GM12878 (cell line): ENCODE results near the gene RFX1. TPM values are rescaled to one million over a fixed set of nuclear protein-coding genes. Genes with fewer than 3 reads are reported as not detected.

Experiments used
- ATAC-seq: fragments of 200-7000 bp; cut with Tn5 transposase; 3 replicates; pipeline ENCODE4 v1.9.1; 2020; ENCODE audit warnings: mild to moderate bottlenecking, moderate library complexity
- BruUV-seq: library from RNA; stranded (reverse); fragments of 400-500 nt; replicated peaks from 2 replicates; lab custom pipeline; 2021; lab: Mats Ljungman, UMichigan
- CTCF ChIA-PET: fragments of 300-600 bp; sonication (Branson Sonifier 250); formaldehyde crosslinking; extraction: SDS; loops from one replicate; lab custom pipeline; 2021; ENCODE audit warnings: inconsistent platforms; lab: Yijun Ruan, JAX
- POLR2A ChIA-PET: fragments of 350-600 bp; formaldehyde crosslinking; extraction: SDS; loops from one replicate; lab custom pipeline; 2021; ENCODE audit warnings: inconsistent platforms; lab: Charles Lee
- RAD21 ChIA-PET: fragments of 300-600 bp; sonication (Branson Sonifier 250); formaldehyde crosslinking; loops from one replicate; lab custom pipeline; 2023; ENCODE audit warnings: antibody characterized with exemption; ENCODE audit not compliant: unreplicated experiment; lab: Charles Lee
- SMC1A ChIA-PET: fragments of 300-600 bp; sonication (Branson Sonifier 250); formaldehyde crosslinking; loops from one replicate; lab custom pipeline; 2023; ENCODE audit not compliant: unreplicated experiment, uncharacterized antibody; lab: Charles Lee
- DNase-seq: peaks from one replicate; pipeline ENCODE4 v3.0.0-alpha.2; 2011; ENCODE audit warnings: low read depth, low spot score
- FAIRE-seq: peaks from 3 replicates; lab custom pipeline; 2011; peaks lifted over from hg19 to GRCh38; lab: Jason Lieb, UNC
- H2AFZ ChIP-seq: 2 replicates; pipeline ENCODE4 v1.6.0; 2011; ENCODE audit warnings: low read depth, low read length, control low read depth; ENCODE audit not compliant: control insufficient read depth
- H3K27ac ChIP-seq: 2 replicates; pipeline ENCODE4 v1.5.1; 2011; ENCODE audit warnings: control low read depth; ENCODE audit not compliant: control insufficient read depth, insufficient read depth
- H3K27me3 ChIP-seq, 2 experiments: replicated peaks in 1 of 2; 2 replicates each; pipeline versions ENCODE4 v1.6.0 to v1.6.1; 2011; ENCODE audit warnings: low read length in 1 of 2; ENCODE audit not compliant: control insufficient read depth in 2 of 2, insufficient read depth in 2 of 2
- H3K36me3 ChIP-seq, 2 experiments: 2 replicates each; pipeline ENCODE4 v1.5.1; 2011; ENCODE audit warnings: low read length in 1 of 2; ENCODE audit not compliant: control insufficient read depth in 2 of 2, insufficient read depth in 2 of 2
- H3K4me1 ChIP-seq: 2 replicates; pipeline ENCODE4 v1.6.1; 2011; ENCODE audit warnings: mild to moderate bottlenecking, low read length, moderate library complexity, mixed read lengths; ENCODE audit not compliant: control insufficient read depth, insufficient read depth
- H3K4me2 ChIP-seq: 2 replicates; pipeline ENCODE4 v1.6.0; 2011; ENCODE audit warnings: control low read depth; ENCODE audit not compliant: control insufficient read depth, insufficient read depth
- H3K4me3 ChIP-seq: fragments of 200-600 bp; sonication (generic); 2 replicates; pipeline ENCODE4 v1.5.1; 2016
- H3K79me2 ChIP-seq: 2 replicates; pipeline ENCODE4 v1.6.0; 2011; ENCODE audit warnings: low read length; ENCODE audit not compliant: control insufficient read depth, insufficient read depth
- H3K9ac ChIP-seq: 2 replicates; pipeline ENCODE4 v1.8.0; 2011; ENCODE audit warnings: low read length, control low read depth, mixed read lengths; ENCODE audit not compliant: control insufficient read depth, insufficient read depth
- H3K9me3 ChIP-seq: replicated peaks from 3 replicates; pipeline ENCODE4 v1.5.1; 2011; ENCODE audit warnings: mild to moderate bottlenecking, low read length; ENCODE audit not compliant: control insufficient read depth, insufficient read depth
- H4K20me1 ChIP-seq: 2 replicates; pipeline ENCODE4 v1.6.0; 2011; ENCODE audit not compliant: control insufficient read depth, insufficient read depth
- FOS ChIP-seq: IDR thresholded peaks from 3 replicates; pipeline ENCODE4 v1.6.1; 2011; ENCODE audit warnings: borderline replicate concordance; ENCODE audit not compliant: insufficient read length; ENCODE audit errors: extremely low read depth
- PML ChIP-seq: IDR thresholded peaks from 2 replicates; pipeline ENCODE4 v1.6.1; 2012; ENCODE audit warnings: low read length, inconsistent platforms
- RAD21 ChIP-seq: IDR thresholded peaks from 2 replicates; pipeline ENCODE4 v1.6.1; 2011; ENCODE audit warnings: mild to moderate bottlenecking, low read depth, low read length, moderate library complexity; ENCODE audit not compliant: insufficient read depth
- ZNF24 ChIP-seq: fragments of 450-650 bp; IDR thresholded peaks from 2 replicates; pipeline ENCODE4 v1.6.1; 2017; ENCODE audit warnings: antibody characterized with exemption, mild to moderate bottlenecking
- WGBS: methylation state at CpG from one replicate; pipeline ENCODE4 v1.1.6; 2016; ENCODE audit warnings: low lambda C conversion rate; ENCODE audit not compliant: insufficient replicate concordance, insufficient coverage; ENCODE audit errors: missing lambda C conversion rate; 5-methylcytosine and 5-hydroxymethylcytosine counted together
- in situ Hi-C: fragments of 300-500 bp; cut with MboI; formaldehyde crosslinking; loops from 9 replicates; pipeline ENCODE4 v1.14.3; 2018; ENCODE audit warnings: mixed read lengths
- intact Hi-C: fragments of 100-400 bp; cut with micrococcal nuclease; formaldehyde crosslinking; loops from one replicate; pipeline ENCODE4 v1.14.2; 2022; ENCODE audit not compliant: unreplicated experiment
- polyA plus RNA-seq, 11 experiments: library from polyadenylated mRNA; depleted of rRNA in 4 of 11; unstranded in 6 of 11; stranded (reverse) in 5 of 11; fragments of >200 nt; fragmentation: Nextera tagmentation in 4 of 11; fragmentation: Illumina TruSeq in 1 of 11; extraction: Ambion mirVana in 4 of 11; extraction: Trizol in 1 of 11; gene quantifications; 1 replicate in 1 of 11; 2 replicates in 10 of 11; pipeline versions ENCODE4 v1.2.1 to v1.2.3, GENCODE V29; 2011 to 2016; ENCODE audit warnings: inconsistent platforms in 2 of 11, missing spikeins in 2 of 11, low read depth in 1 of 11
- total RNA-seq, 4 experiments: library from RNA; depleted of rRNA in 3 of 4; stranded (reverse); fragments of >200 nt in 3 of 4; fragmentation: Illumina TruSeq in 1 of 4; extraction: Trizol in 1 of 4; gene quantifications; 2 replicates each; pipeline versions ENCODE4 v1.2.1 to v1.2.3, GENCODE V29; 2013 to 2021
- TF ChIP-seq, protein P1 (sequence below): fragments of 150-350 bp; IDR thresholded peaks from 2 replicates; pipeline ENCODE4 v1.6.1; 2016; ENCODE audit warnings: low read depth, low read length

Gene RFX1
- total and polyA plus RNA-seq, 10 of the 15 experiments (the other 5 are each of a cell fraction or from before 2014, with no cell fraction given) = 0.05 to 11.0 (median 1.5) TPM

DNA sequence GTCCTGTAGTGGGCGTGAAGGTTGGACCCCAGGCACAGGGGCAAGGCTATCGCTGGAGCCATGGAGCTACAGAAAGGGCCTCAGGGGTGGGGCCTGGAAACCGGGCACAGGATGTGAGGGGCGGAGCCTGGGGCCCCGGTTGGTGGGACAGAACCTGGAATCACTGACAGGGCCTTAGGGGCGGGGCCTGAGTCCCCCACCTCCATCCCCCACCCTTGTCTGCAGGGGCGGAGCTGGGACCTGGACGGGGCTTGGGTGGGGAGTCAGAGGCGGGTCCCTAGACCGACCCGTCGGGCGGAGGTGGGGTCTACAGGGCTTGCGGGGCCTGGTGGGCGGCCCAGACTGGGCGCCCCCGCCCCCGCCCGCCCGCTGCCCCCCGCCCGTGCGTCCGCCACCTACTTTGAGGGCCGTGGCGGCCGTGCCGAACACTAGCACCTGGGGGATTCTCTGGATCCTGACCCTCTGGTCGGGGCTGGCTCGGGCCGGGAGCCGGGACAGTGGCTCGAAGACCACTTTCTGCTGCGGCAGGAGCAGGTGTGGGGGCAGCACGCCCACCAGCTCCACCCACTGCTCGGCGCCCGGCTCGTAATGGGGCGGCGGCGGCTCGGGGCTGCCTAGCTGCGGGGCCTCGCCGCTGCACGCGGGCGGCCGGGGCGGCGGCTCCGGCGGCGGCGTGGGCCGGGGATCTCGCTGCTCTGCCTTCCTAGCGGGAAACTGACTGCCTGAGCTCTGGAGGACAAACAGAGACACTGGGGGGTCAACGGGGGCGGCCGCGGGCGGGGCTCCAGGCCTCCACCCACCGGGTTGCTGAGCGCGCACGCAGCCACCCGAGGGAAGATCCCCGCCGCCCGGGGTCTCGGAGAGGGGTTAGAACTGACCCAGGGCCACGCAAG lies 27.5 kb downstream of the RFX1 start:
- ChIA-PET SMC1A (interaction anchor here (1.2 to 1.9 kb wide), 2 partner anchors 11 to 63 kb away, joined by 3 to 4 read pairs; no protein-coding TSS in a partner anchor), POLR2A (interaction anchor here (0.6 kb wide), 1 partner anchor 33 kb away, joined by 3 read pairs; no protein-coding TSS in a partner anchor), RAD21 (no interaction called here), CTCF (interaction anchor here (0.7 to 1.1 kb wide), 4 partner anchors 55 to 973 kb away, joined by 3 to 4 read pairs (median 3); no protein-coding TSS in a partner anchor)
- Histone ChIP-seq H3K27ac (no peak overlapping the region), H2AFZ (no peak overlapping the region), H3K36me3 (no peaks in the 10 kb centered on the region; a peak in 1 of 4 replicates), H3K79me2 (no peaks in the 10 kb centered on the region), H3K4me2 (no peak overlapping the region; the same call in 1 of the 2 replicates), H3K4me3 (no peak overlapping the region), H3K9me3 (no peaks in the 10 kb centered on the region), H4K20me1 (no peaks in the 10 kb centered on the region), H3K9ac (no peak overlapping the region)
- BruUV-seq = no TSS peak
- DNase-seq (no peak), ATAC-seq (no peak; the same call in 2 of the 3 replicates), FAIRE-seq (no peak)
- intact Hi-C loops = no loop called here
- WGBS = 31% methylated on average over 56 of the region's 74 CpGs
- in situ Hi-C loops = no loop called here
- TF ChIP-seq, protein P1, sequence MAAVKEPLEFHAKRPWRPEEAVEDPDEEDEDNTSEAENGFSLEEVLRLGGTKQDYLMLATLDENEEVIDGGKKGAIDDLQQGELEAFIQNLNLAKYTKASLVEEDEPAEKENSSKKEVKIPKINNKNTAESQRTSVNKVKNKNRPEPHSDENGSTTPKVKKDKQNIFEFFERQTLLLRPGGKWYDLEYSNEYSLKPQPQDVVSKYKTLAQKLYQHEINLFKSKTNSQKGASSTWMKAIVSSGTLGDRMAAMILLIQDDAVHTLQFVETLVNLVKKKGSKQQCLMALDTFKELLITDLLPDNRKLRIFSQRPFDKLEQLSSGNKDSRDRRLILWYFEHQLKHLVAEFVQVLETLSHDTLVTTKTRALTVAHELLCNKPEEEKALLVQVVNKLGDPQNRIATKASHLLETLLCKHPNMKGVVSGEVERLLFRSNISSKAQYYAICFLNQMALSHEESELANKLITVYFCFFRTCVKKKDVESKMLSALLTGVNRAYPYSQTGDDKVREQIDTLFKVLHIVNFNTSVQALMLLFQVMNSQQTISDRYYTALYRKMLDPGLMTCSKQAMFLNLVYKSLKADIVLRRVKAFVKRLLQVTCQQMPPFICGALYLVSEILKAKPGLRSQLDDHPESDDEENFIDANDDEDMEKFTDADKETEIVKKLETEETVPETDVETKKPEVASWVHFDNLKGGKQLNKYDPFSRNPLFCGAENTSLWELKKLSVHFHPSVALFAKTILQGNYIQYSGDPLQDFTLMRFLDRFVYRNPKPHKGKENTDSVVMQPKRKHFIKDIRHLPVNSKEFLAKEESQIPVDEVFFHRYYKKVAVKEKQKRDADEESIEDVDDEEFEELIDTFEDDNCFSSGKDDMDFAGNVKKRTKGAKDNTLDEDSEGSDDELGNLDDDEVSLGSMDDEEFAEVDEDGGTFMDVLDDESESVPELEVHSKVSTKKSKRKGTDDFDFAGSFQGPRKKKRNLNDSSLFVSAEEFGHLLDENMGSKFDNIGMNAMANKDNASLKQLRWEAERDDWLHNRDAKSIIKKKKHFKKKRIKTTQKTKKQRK = no peak
- TF ChIP-seq ZNF24 = no peak
- TF ChIP-seq FOS = no peak
- TF ChIP-seq PML = no peak
- no peak for TF ChIP-seq RAD21
- TF ChIP-seq, all 136 proteins: peak for 0
- H3K4me1 ChIP-seq = no peaks in the 10 kb centered on the region
- no peaks in the 10 kb centered on the region for H3K27me3 ChIP-seq
